ENCODE measurements around the gene CST4. TPM values are rescaled to one million over a fixed set of nuclear protein-coding genes. Genes with fewer than 3 reads are reported as not detected.

CST4 gene
- polyA plus RNA-seq, 1 of the 3 experiments (the other 2 are of a cell fraction): not detected

DNA sequence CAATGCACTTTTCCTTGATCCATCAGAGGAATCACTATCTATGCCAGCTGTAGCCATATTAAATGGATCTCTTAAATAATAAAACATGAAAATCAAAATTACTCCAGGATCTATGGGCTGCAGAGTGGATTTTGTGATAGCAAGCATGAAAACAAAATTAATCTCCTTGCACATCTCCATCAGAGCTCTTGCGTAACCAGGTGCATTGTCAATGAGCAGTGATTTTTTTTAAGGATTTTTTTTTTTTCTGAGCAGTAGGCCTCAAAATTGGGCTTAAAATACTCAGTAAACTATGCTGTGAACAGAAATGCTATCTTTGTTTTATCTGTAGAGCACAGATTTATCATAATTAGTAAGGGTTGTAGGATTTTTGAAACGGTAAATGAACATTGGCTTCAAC is 39.6 kb downstream of the CST4 start (continued):
- TF ChIP-seq, protein P1, sequence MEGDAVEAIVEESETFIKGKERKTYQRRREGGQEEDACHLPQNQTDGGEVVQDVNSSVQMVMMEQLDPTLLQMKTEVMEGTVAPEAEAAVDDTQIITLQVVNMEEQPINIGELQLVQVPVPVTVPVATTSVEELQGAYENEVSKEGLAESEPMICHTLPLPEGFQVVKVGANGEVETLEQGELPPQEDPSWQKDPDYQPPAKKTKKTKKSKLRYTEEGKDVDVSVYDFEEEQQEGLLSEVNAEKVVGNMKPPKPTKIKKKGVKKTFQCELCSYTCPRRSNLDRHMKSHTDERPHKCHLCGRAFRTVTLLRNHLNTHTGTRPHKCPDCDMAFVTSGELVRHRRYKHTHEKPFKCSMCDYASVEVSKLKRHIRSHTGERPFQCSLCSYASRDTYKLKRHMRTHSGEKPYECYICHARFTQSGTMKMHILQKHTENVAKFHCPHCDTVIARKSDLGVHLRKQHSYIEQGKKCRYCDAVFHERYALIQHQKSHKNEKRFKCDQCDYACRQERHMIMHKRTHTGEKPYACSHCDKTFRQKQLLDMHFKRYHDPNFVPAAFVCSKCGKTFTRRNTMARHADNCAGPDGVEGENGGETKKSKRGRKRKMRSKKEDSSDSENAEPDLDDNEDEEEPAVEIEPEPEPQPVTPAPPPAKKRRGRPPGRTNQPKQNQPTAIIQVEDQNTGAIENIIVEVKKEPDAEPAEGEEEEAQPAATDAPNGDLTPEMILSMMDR (IDR thresholded peaks at IDR 0.05): no peak
- no peak for TF ChIP-seq MEF2A (IDR thresholded peaks at IDR 0.05; ENCODE audit: borderline replicate concordance, low read depth)

DNA sequence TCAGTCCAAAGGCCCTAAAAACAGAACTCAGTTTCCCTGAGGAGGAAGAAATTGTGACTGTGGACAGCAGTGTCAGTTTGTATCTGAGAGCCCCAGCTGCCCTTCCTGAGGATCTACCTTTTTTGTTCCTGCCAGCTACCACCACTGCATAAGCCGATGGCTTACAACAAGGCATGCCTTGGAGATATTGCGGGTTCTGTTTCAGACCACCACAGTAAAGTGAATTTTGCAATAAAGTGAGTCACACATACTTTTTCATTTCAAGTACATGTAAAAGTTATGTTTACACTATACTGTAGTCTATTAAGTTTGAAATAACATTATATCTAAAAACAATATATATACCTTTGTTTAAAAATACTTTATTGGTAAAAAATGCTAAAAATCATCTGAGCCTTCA is 41.5 kb downstream of the CST4 start:
- H3K9me2 ChIP-seq: no peaks in the 10 kb centered on the region
- H3K79me2 ChIP-seq (ENCODE audit: insufficient read depth): no peaks in the 10 kb centered on the region
- no peak for DNase-seq
- H3K4me3 ChIP-seq (ENCODE audit: low read depth in 2 of 2, low read length in 1 of 2): no peak overlapping the region
- H3K4me1 ChIP-seq (ENCODE audit: control insufficient read depth in 1 of 2, insufficient read depth in 2 of 2, low read depth in 1 of 2, low read length in 1 of 2): peaks cover 0 to 5% of the 10 kb centered on the region in 2 experiments; a peak in 1 of 4 replicates
- no peak overlapping the region for H3K9ac ChIP-seq
- TF ChIP-seq RXRA (IDR thresholded peaks at IDR 0.05; ENCODE audit: borderline replicate concordance, low read depth): no peak
- TF ChIP-seq, protein P2, sequence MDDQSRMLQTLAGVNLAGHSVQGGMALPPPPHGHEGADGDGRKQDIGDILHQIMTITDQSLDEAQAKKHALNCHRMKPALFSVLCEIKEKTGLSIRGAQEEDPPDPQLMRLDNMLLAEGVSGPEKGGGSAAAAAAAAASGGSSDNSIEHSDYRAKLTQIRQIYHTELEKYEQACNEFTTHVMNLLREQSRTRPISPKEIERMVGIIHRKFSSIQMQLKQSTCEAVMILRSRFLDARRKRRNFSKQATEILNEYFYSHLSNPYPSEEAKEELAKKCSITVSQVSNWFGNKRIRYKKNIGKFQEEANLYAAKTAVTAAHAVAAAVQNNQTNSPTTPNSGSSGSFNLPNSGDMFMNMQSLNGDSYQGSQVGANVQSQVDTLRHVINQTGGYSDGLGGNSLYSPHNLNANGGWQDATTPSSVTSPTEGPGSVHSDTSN (IDR thresholded peaks at IDR 0.05): no peak
- no peak for TF ChIP-seq FOXJ3 (CRISPR knock-in tag; IDR thresholded peaks at IDR 0.05)
- TF ChIP-seq NRF1 (IDR thresholded peaks at IDR 0.05; ENCODE audit: low read depth, low read length): no peak
- no peak for TF ChIP-seq NFIC (IDR thresholded peaks at IDR 0.05; ENCODE audit: borderline replicate concordance)
- no peak for TF ChIP-seq SIN3A (IDR thresholded peaks at IDR 0.05; ENCODE audit: borderline replicate concordance, low read depth, low read length)
- TF ChIP-seq, protein P3, sequence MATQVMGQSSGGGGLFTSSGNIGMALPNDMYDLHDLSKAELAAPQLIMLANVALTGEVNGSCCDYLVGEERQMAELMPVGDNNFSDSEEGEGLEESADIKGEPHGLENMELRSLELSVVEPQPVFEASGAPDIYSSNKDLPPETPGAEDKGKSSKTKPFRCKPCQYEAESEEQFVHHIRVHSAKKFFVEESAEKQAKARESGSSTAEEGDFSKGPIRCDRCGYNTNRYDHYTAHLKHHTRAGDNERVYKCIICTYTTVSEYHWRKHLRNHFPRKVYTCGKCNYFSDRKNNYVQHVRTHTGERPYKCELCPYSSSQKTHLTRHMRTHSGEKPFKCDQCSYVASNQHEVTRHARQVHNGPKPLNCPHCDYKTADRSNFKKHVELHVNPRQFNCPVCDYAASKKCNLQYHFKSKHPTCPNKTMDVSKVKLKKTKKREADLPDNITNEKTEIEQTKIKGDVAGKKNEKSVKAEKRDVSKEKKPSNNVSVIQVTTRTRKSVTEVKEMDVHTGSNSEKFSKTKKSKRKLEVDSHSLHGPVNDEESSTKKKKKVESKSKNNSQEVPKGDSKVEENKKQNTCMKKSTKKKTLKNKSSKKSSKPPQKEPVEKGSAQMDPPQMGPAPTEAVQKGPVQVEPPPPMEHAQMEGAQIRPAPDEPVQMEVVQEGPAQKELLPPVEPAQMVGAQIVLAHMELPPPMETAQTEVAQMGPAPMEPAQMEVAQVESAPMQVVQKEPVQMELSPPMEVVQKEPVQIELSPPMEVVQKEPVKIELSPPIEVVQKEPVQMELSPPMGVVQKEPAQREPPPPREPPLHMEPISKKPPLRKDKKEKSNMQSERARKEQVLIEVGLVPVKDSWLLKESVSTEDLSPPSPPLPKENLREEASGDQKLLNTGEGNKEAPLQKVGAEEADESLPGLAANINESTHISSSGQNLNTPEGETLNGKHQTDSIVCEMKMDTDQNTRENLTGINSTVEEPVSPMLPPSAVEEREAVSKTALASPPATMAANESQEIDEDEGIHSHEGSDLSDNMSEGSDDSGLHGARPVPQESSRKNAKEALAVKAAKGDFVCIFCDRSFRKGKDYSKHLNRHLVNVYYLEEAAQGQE (IDR thresholded peaks at IDR 0.05; ENCODE audit: low read depth, low read length): no peak
- TF ChIP-seq ELF1 (IDR thresholded peaks at IDR 0.05): no peak
- no peak for TF ChIP-seq RAD21 (IDR thresholded peaks at IDR 0.05; ENCODE audit: low read length)
- no peak for TF ChIP-seq GABPA (IDR thresholded peaks at IDR 0.05; ENCODE audit: low read depth)
- TF ChIP-seq CHD2 (IDR thresholded peaks at IDR 0.05; ENCODE audit: low read length, partially characterized antibody): no peak
- TF ChIP-seq GATA2 (CRISPR knock-in tag; IDR thresholded peaks at IDR 0.05): no peak
- no peak overlapping the region for H2AFZ ChIP-seq (ENCODE audit: low read depth)
- no peaks in the 10 kb centered on the region for H3F3A ChIP-seq (replicated peaks; ENCODE audit: insufficient read depth)
- H3K27ac ChIP-seq (ENCODE audit: low read depth in 2 of 2, low read length in 1 of 2): no peak overlapping the region
- H4K20me1 ChIP-seq (ENCODE audit: insufficient read depth): no peaks in the 10 kb centered on the region
- ChIA-PET POLR2A (no interaction called here), CTCF (no interaction called here)
- no peaks in the 10 kb centered on the region for H3K9me3 ChIP-seq
- H3K27me3 ChIP-seq (ENCODE audit: insufficient read depth): no peaks in the 10 kb centered on the region
- 90% methylated on average over 2 of the region's 2 CpGs for WGBS (ENCODE audit: low lambda C conversion rate)
- H3K4me2 ChIP-seq: no peak overlapping the region
- no peaks in the 10 kb centered on the region for H3K36me3 ChIP-seq (replicated peaks in 1 of 2; ENCODE audit: control insufficient read depth in 1 of 2, insufficient read depth in 2 of 2, low read length in 1 of 2)

All from SK-N-SH (cell line).